Type B pancreatic cell (in vitro differentiated cells): Measurements from ENCODE around the gene KDM7A. TPM values are rescaled to one million over a fixed set of nuclear protein-coding genes. Genes with fewer than 3 reads are reported as not detected.

ENCODE experiments used
- DNase-seq: peaks from one replicate; pipeline ENCODE4 v3.0.0; 2021; ENCODE audit warnings: mixed read lengths; ENCODE audit not compliant: unreplicated experiment; ENCODE audit errors: extremely low spot score
- H3K27ac Mint-ChIP-seq: 2 replicates; pipeline ENCODE4 v1.8.0; 2021; ENCODE audit warnings: mild to moderate bottlenecking, mixed read lengths
- H3K27me3 Mint-ChIP-seq: 2 replicates; pipeline ENCODE4 v1.8.0; 2021; ENCODE audit warnings: mixed read lengths
- H3K36me3 Mint-ChIP-seq: 2 replicates; pipeline ENCODE4 v1.8.0; 2021; ENCODE audit warnings: mixed read lengths
- H3K4me1 Mint-ChIP-seq: one replicate; pipeline ENCODE4 v1.8.0; 2021; ENCODE audit warnings: mixed read lengths; ENCODE audit not compliant: unreplicated experiment
- H3K4me3 Mint-ChIP-seq: 2 replicates; pipeline ENCODE4 v1.8.0; 2021; ENCODE audit warnings: mild to moderate bottlenecking, mixed read lengths
- H3K9me3 Mint-ChIP-seq: 2 replicates; pipeline ENCODE4 v1.8.0; 2021; ENCODE audit warnings: mixed read lengths
- total RNA-seq: library from RNA; stranded (reverse); gene quantifications from 2 replicates; pipeline ENCODE4 v1.2.1, GENCODE V29; 2021; ENCODE audit warnings: low replicate concordance
- TF ChIP-seq, protein P1 (sequence below): fragments of 200-600 bp; sonication (generic); conservative IDR thresholded peaks from 2 replicates; pipeline ENCODE4 v1.5.0; 2021; ENCODE audit warnings: antibody characterized with exemption, mild to moderate bottlenecking

KDM7A gene
- total RNA-seq, 1 donor from 2014 or later = 7.5 TPM

DNA sequence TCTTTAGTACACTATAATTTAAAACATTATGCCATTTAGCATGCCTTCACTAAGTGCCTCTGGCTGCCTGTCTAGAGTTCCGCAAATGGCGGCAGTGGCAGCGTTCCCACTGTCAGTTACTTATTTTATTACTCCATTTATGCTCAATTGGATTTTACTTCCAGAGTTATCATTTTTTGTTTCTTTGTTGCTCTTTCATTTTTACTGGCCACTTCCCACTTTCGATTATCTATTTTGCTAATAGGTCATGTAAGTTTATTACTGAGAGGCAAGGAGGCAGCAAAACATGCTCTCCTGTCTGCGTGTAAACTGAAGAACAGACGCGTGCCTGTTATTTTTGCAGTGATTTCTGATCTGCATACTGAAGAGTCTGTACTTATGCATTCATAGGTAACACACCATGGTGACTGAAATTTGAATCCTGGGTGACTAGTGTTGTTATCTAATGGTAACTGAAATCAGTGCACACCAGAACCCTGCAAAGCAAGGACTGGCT lies 23.1 kb downstream of the KDM7A start:
- Mint-ChIP-seq H3K4me1 (peaks cover 14% of the 10 kb centered on the region), H3K9me3 (peaks cover 5% of the 10 kb centered on the region), H3K4me3 (peak overlapping the region; percentile 43), H3K27ac (peak overlapping the region; percentile 71), H3K27me3 (no peaks in the 10 kb centered on the region), H3K36me3 (peaks cover 9% of the 10 kb centered on the region)
- DNase-seq = no peak
- TF ChIP-seq, protein P1, sequence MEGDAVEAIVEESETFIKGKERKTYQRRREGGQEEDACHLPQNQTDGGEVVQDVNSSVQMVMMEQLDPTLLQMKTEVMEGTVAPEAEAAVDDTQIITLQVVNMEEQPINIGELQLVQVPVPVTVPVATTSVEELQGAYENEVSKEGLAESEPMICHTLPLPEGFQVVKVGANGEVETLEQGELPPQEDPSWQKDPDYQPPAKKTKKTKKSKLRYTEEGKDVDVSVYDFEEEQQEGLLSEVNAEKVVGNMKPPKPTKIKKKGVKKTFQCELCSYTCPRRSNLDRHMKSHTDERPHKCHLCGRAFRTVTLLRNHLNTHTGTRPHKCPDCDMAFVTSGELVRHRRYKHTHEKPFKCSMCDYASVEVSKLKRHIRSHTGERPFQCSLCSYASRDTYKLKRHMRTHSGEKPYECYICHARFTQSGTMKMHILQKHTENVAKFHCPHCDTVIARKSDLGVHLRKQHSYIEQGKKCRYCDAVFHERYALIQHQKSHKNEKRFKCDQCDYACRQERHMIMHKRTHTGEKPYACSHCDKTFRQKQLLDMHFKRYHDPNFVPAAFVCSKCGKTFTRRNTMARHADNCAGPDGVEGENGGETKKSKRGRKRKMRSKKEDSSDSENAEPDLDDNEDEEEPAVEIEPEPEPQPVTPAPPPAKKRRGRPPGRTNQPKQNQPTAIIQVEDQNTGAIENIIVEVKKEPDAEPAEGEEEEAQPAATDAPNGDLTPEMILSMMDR = no peak

DNA sequence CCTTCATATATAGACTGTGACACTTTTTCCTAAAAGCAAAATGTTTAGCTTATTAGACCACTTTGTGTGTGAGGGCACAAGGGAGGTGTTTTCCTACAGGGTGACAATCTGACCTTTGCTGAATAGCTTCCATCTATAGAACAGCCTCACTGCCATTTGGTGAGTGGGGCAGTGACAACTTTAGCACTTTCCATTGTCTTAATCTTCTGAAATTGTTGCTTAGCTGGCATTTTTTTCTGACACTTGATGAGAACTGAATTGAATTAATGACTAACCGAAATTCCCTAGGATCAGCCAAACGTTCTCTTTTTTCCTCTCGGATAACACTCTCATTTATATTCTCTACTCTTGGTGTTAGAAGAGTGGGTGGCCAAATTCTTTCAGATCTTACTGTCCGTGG lies 30.2 kb downstream of the KDM7A start:
- Mint-ChIP-seq H3K27ac (no peak overlapping the region), H3K4me1 (peaks cover 16% of the 10 kb centered on the region), H3K27me3 (no peaks in the 10 kb centered on the region), H3K4me3 (no peak overlapping the region), H3K9me3 (peaks cover 5% of the 10 kb centered on the region), H3K36me3 (peaks cover 7% of the 10 kb centered on the region)
- TF ChIP-seq, protein P1 = no peak
- DNase-seq = no peak

DNA sequence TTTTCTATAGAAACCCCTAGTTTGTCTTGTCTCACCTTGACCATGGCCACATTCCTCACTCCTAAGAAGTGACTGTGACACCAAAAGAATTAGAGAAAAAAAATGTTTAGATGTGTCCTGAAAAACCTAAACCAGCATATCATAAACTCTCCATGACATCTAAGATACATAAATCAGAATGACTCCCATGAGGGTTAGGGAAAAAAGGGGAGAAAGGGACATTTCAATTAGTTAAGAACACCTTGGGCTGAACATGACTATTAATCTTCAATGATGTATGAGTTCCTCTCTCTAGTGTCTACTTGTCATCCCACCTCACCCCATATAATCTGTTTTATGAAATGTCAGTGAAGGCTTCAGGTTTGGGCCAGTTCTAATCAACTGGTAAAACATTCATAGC lies 31.1 kb downstream of the KDM7A start:
- peaks cover 16% of the 10 kb centered on the region for H3K4me1 Mint-ChIP-seq
- no peak overlapping the region for H3K27ac Mint-ChIP-seq
- peaks cover 5% of the 10 kb centered on the region for H3K9me3 Mint-ChIP-seq
- H3K27me3 Mint-ChIP-seq = no peaks in the 10 kb centered on the region
- no peak overlapping the region for H3K4me3 Mint-ChIP-seq
- no peak for DNase-seq
- H3K36me3 Mint-ChIP-seq = peaks cover 7% of the 10 kb centered on the region
- TF ChIP-seq, protein P1 = no peak

DNA sequence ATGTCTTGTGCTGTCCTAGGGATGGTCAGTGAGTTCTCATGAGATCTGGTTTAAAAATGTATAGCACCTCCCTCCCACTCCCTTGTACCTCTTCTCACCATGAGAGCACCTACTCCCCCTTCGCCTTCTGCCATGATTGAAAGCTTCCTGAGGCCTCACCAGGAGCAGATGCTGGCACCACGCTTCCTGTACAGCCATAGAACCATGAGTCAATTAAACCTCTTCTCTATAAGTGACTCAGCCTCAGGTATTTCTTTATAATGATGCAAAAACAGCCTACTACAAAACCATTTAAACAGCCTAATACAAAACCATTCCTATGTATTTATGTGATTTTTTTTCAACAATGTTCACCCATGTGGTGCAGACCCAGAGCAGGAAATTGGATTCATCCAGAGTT lies 32.0 kb downstream of the KDM7A start:
- no peaks in the 10 kb centered on the region for H3K27me3 Mint-ChIP-seq
- H3K27ac Mint-ChIP-seq = no peak overlapping the region
- no peak overlapping the region for H3K4me3 Mint-ChIP-seq
- H3K36me3 Mint-ChIP-seq = peaks cover 7% of the 10 kb centered on the region
- DNase-seq = no peak
- H3K9me3 Mint-ChIP-seq = peaks cover 5% of the 10 kb centered on the region
- TF ChIP-seq, protein P1 = no peak
- H3K4me1 Mint-ChIP-seq = peaks cover 11% of the 10 kb centered on the region

DNA sequence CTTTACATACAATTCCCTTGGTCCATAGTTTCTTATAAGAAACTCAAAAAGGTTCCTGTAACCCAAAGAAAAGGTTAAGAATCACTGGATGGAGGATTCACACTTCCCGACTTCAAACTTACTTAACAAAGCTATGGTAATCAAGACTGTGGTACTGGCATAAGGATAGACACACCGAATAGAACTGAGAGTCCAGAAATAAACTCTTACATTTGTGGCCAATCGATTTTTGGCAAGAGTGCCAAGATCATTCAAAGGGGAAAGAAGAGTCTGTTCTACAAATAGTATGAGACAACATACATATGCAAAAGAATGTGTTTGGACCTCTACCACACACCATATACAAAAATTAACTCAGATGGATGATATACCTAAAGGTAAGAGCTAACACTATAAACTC lies 32.8 kb downstream of the KDM7A start:
- Mint-ChIP-seq H3K27me3 (no peaks in the 10 kb centered on the region), H3K36me3 (peaks cover 10% of the 10 kb centered on the region), H3K4me1 (peaks cover 11% of the 10 kb centered on the region), H3K4me3 (no peak overlapping the region), H3K9me3 (peaks cover 5% of the 10 kb centered on the region), H3K27ac (no peak overlapping the region)
- no peak for DNase-seq
- TF ChIP-seq, protein P1 = no peak

DNA sequence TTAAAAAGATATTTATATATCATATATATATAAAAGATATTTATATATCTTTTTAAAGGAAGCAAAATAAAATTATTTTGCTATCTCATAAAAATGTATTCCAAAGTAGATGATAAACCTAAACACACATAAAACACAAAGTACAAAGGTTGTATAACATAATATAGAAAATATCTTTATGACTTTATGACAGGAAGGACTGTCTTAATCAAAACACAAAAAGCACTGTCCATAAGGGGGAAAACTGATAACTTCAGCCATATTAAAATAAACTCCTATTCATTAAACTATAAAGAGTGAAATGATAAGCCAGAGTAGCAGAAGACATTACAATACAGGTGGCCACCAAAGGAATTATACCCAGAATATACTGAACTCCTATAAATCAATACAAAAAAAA lies 34.8 kb downstream of the KDM7A start:
- DNase-seq = no peak
- Mint-ChIP-seq H3K27ac (no peak overlapping the region), H3K4me1 (peaks cover 10% of the 10 kb centered on the region), H3K4me3 (no peak overlapping the region), H3K36me3 (peaks cover 10% of the 10 kb centered on the region), H3K9me3 (peaks cover 5% of the 10 kb centered on the region), H3K27me3 (no peaks in the 10 kb centered on the region)
- TF ChIP-seq, protein P1 = no peak
